GM19328 (cell line): ENCODE results near the gene TNFRSF21.
"Not testable (repeated sequence)": the region's sequence is repeated elsewhere in the genome, so short reads cannot be mapped to it uniquely, and the experiment has no call there.

Source experiments
- ATAC-seq: cut with Tn5 transposase; IDR thresholded peaks from one replicate; pipeline ENCODE4 v1.9.1; 2021; ENCODE audit warnings: mild to moderate bottlenecking, moderate library complexity; ENCODE audit not compliant: unreplicated experiment

The TNFRSF21 gene

DNA sequence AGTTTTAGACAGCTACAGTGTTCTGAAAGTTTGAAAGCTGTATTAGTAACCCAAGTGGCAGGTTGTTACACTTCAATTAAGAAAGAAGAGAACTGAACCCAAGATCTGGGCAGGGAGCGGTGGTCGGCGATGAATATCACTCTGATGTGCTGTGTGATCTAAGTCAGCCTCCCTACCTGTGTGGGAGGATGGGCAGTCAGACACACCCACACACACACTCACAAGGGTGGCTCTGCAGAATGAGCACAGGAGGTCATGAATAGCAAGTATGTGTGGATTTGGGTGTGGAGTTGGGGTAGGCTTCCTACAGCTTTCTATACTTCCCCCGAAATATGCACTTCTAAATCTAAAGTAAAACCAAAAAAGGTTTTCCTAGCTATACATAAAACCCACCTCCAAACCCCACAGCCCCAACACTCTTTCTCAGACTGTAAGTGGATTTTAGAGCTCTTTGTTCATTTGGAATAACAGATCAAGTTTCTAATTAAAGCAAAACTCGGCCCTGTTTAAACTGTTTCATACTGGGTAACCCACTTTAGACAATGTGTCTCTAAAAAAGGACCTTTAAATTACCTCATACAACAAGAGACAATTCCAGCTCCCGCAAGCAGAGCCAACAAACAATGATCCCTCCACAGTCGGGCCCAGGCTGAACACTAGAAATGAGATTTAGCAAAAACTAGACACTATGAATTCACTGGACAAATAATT lies 19.4 kb downstream of the TNFRSF21 start:
- no peak for ATAC-seq

DNA sequence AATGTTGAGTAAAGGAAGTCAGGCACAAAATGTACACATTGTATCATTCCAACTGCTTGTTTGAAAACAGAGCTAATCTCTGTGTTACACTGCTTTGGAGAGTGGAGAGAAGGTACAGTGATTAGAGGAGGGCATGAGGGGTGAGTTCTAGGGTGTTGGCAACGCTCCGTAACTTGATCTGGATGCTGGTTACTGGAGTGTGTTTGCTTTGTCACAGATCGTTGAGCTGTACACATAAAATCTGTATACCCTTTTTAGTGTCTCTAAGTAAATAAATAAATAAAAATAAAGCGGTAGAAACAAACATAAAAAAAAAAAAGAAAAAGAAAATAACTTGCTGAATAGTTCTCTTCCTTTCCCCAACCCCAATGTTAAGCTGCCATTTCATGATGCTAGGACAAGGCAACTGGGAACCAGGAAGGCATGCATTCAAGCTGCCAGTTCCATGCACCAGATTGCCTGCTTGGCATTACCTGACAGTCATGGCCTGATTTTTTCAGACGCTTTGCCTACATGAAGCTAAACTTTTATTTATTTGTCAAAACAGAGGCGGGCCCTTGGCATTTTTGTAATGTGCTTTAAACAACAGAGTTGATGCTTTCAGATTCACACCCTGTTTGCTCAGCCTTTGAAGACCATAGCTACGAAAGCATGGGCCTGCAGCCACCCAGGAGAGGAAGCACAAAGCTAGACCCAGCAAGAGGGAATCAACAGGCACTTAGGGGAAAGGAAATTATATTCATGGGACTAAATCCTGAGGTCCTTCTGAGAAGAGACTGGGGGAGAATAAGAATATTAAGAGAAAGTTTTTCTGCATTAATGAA lies 21.2 kb downstream of the TNFRSF21 start:
- ATAC-seq = no peak

GRCh38 chr6:47286301-47286700 lies 23.4 kb downstream of the TNFRSF21 start:
- no peak for ATAC-seq

GRCh38 chr6:47283993-47284392 lies 25.7 kb downstream of the TNFRSF21 start:
- ATAC-seq = no peak

GRCh38 chr6:47278545-47278944 lies 31.2 kb downstream of the TNFRSF21 start:
- no peak for ATAC-seq

- ATAC-seq = no peak
Observed at GRCh38 chr6:47277702-47278101, 32.0 kb downstream of the TNFRSF21 start.

DNA sequence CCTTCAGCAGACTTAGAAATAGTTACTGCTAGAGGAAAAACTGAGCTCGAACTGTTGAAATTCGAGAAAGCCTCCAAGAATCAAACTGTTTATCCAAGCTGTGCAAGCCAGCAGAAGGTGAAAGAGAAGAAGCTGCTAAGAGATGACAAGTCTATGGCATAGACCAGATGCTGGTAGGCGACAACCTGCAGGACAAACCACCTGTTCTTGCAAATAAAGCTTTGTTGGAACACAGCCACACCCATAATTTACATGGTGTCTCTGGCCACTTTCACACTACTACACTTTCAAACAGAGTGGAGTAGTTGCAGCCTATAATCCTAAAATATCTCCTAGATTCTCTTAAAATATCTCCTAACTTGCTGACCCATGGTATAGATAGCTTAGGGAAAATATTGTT lies 33.3 kb downstream of the TNFRSF21 start:
- no peak for ATAC-seq

- no peak for ATAC-seq
Observed at GRCh38 chr6:47275640-47276039, 34.1 kb downstream of the TNFRSF21 start.

- ATAC-seq = not testable (repeated sequence)
Observed at GRCh38 chr6:47275132-47275531, 34.6 kb downstream of the TNFRSF21 start.

DNA sequence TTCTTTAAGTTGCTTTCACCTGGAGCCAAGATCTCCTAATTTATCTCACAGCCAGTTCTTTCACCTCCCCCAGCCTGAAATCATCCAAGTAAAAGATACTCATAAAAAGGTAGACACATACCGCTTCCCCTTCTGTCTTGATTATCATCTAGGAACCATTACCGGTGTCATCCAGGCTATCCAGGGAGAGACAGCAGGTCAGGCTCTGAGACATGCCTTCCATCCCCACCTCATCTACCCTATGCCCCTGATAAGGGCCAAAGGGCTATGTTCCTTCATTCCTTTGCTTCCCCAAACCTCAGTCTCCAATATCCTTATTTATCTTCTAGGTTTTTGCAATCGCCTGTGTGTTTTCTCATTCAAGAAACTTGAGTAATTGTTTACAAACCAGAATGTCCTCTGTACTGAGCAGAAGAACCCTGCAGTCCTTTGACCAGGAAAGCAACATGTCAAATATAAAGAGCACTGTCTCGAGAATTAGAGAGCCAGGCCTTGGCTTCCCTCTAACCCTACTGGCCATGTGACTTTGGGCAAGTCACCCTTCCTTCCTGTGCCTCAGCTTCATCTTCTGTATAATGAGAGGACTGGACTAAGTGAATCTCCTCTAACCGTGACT lies 41.0 kb downstream of the TNFRSF21 start:
- no peak for ATAC-seq

DNA sequence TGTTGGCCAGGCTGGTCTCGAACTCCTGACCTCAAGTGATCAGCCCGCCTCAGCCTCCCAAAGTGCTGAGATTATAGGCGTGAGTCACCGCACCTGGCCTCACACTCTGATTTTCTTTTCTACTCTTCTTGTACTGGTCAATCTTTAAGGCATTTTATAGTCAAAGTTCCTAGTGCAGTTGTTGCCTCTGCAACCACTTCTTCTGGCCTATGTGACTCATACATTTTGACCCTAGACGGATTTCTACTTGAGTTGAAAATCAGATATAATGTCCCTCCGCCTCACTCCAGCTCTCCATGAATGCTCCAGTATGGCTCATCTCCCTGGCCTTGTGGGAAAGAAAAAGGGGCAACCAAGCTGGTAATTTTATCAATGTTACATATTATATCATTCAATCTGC lies 42.4 kb downstream of the TNFRSF21 start:
- ATAC-seq = no peak

DNA sequence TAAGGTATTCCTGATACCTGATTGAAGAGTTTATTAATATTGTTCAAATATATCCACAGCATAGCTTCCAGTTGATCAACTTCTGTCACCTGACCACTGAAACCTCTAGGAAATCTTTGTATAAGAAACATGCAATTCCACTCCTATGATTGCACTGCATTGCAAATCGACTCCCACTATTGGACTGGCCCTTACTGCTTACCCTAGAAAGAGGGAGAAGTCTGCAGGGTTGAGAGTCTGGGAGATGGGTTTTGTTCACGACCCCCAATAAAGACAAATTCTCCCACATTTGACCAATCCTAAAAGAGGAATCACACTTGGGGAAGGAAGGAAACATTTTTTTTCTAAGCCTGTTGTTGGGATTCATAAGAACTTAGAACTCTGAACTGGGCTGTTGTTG lies 43.7 kb downstream of the TNFRSF21 start:
- no peak for ATAC-seq

- no peak for ATAC-seq
Observed at GRCh38 chr6:47264775-47265184, 44.9 kb downstream of the TNFRSF21 start.

DNA sequence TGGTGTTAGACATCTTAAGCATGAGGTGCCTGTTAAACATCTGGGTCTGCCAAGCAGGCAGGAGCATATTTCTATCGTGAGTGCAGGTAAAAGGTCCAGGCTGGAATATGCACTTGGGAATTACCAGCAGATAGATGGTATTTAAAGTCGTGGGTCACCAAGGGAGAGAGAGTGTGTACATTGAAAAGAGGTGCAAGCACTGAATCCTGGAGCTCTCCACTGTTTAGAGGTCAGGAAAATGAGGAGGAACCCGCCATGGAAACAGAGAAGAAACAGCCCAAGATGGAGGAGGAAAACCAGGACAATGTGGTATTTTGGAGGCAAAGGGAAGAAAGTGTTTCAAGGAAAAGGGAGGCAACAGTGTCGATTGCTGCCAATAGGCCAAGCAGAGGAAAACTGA lies 46.4 kb downstream of the TNFRSF21 start:
- ATAC-seq = no peak

DNA sequence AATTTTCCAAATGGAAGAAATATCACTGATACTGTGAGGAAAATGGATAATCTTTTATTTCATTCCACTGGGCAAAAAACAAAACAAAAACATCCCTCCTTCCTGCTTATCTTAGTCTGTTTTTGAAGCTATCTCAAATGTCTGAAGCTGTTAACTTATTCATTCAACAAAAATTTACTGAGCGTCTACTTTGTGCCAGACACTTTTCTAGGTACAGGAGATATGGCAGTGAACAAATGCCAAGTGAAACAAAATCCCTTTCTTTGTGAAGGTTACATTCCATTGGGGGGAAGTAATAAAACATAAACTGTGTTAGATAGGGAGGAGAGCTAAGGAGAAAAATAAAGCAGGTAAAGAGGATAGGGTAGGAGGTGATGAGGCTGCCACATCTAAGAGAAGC lies 47.5 kb downstream of the TNFRSF21 start:
- ATAC-seq = no peak

GRCh38 chr6:47261191-47261590 lies 48.5 kb downstream of the TNFRSF21 start:
- ATAC-seq = no peak

GRCh38 chr6:47260021-47260420 lies 49.7 kb downstream of the TNFRSF21 start:
- ATAC-seq = no peak

- no peak for ATAC-seq
Observed at GRCh38 chr6:47258724-47259347, 50.9 kb downstream of the TNFRSF21 start.

DNA sequence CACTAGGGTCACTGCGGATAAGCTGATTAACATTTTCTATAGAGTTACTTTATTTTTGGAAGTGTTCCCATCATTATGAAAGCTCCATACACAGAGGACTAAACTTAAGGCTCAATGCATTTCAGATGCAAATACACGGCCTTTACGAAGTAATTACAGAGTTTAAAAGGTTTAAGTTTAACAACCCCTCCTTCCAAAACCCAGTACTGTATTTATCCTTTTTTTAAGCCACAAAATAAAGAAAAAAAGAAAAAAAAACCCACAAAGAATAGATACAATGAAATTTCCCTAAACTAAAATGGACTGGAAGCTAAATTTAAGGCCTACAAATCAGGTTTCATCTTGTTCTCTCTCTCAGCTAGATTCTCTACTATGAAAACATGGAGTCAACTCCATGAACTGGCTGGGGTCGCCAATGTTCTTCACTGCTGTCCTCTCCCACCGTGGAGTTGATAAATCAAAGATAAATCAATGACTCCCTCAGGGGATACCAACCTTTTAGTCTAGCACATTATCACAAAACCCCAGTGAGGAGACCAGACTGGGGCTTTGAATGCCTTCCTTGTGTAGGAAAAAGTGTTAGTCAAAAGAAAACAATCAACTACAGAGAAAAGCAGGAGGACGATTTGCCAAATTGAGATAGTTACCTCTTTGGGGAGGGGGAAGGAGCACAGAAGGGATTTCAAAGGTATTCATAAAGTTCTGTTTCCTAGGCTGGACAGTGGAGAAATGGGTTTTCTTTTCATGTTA lies 52.5 kb downstream of the TNFRSF21 start:
- ATAC-seq = no peak

- ATAC-seq = no peak
Observed at GRCh38 chr6:47256361-47256760, 53.3 kb downstream of the TNFRSF21 start.

- ATAC-seq = no peak
Observed at GRCh38 chr6:47254906-47255305, 54.8 kb downstream of the TNFRSF21 start.
